Body of pancreas (tissue), 4 donors: ENCODE measurements around the gene MUC20. TPM values are rescaled to one million over a fixed set of nuclear protein-coding genes. Genes with fewer than 3 reads are reported as not detected.
"Not testable (repeated sequence)": the region's sequence is repeated elsewhere in the genome, so short reads cannot be mapped to it uniquely, and the experiment has no call there.

ENCODE experiments used
- ATAC-seq: fragments of 150-250 bp; one replicate; pipeline ENCODE4 v1.9.1; 2016
- DNase-seq, 4 donors: peaks; one replicate each; pipeline ENCODE4 v3.0.0-alpha.2; 2019
- H3K27ac ChIP-seq, 4 donors: fragments of 200-600 bp; sonication (generic); 1 replicate in 3 of 4; 2 replicates in 1 of 4; pipeline versions ENCODE4 v1.5.1 to v1.6.1; 2016 to 2019; ENCODE audit warnings: mild to moderate bottlenecking in 1 of 4, mixed read lengths in 1 of 4, moderate library complexity in 1 of 4
- H3K27me3 ChIP-seq, 2 donors: fragments of 200-600 bp; sonication (generic); one replicate each; pipeline ENCODE4 v1.6.0; 2016; ENCODE audit warnings: mild to moderate bottlenecking in 1 of 2
- H3K36me3 ChIP-seq, 2 donors: fragments of 200-600 bp; sonication (generic); replicated peaks in 1 of 2; 2 replicates each; pipeline ENCODE4 v1.5.1; 2016; ENCODE audit warnings: low read depth in 2 of 2; ENCODE audit not compliant: insufficient read depth in 1 of 2
- H3K4me1 ChIP-seq: fragments of 200-600 bp; sonication (generic); one replicate; pipeline ENCODE4 v1.6.0; 2016
- H3K4me3 ChIP-seq, 2 donors: fragments of 200-600 bp; sonication (generic); 1 replicate in 1 of 2; 2 replicates in 1 of 2; pipeline ENCODE4 v1.5.1; 2016 to 2019
- H3K9me3 ChIP-seq, 3 donors: fragments of 200-600 bp; sonication (generic); 1 replicate in 2 of 3; 2 replicates in 1 of 3; pipeline ENCODE4 v1.5.1; 2016
- CTCF ChIP-seq, 7 experiments: fragments of 450-650 bp in 4 of 7; fragments of 200-600 bp in 3 of 7; sonication (generic) in 3 of 7; IDR thresholded peaks; one replicate each; pipeline ENCODE4 v1.5.1; 2016 to 2019; ENCODE audit warnings: antibody characterized with exemption in 7 of 7
- POLR2A ChIP-seq, 3 donors: fragments of 450-650 bp; IDR thresholded peaks; one replicate each; pipeline ENCODE4 v1.6.1; 2016; ENCODE audit warnings: antibody characterized with exemption in 3 of 3, mild to moderate bottlenecking in 2 of 3
- WGBS, 2 donors: methylation state at CpG; one replicate each; pipeline ENCODE4 v1.1.5; 2017; 5-methylcytosine and 5-hydroxymethylcytosine counted together
- intact Hi-C: fragments of 100-400 bp; cut with DNase I; formaldehyde crosslinking; loops from one replicate; pipeline ENCODE4 v1.15.1; 2023
- total RNA-seq, 2 donors: library from RNA; depleted of rRNA; stranded (reverse); fragments of >200 nt; gene quantifications; one replicate each; pipeline ENCODE4 v1.1.0, GENCODE V29; 2016

Gene MUC20
- total RNA-seq, 2 donors from 2014 or later, result 11.2 to 21.8 TPM

DNA sequence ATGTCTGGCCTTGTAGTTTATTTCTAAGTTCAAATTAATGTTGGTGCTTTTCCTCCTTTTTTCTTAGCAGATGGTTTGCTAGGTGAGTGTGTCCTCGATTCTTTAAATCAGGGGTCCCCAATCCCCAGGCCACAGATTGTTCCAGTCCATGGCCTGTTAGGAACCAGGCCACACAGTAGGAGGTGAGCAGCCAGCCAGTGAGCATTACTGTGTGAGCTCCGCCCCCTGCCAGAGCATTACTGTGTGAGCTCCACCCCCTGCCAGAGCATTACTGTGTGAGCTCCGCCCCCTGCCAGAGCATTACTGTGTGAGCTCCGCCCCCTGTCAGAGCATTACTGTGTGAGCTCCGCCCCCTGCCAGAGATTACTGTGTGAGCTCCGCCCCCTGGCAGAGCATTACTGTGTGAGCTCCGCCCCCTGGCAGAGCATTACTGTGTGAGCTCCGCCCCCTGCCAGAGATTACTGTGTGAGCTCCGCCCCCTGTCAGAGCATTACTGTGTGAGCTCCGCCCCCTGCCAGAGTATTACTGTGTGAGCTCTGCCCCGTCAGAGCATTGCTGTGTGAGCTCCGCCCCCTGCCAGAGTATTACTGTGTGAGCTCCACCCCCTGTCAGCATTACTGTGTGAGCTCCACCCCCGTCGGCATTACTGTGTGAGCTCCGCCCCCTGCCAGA is 34.1 kb upstream of the MUC20 start:
- ATAC-seq, H3K4me3 ChIP-seq, H3K27me3 ChIP-seq, H3K9me3 ChIP-seq, intact Hi-C loops, H3K27ac ChIP-seq, DNase-seq, H3K4me1 ChIP-seq: not testable (repeated sequence)
- H3K36me3 ChIP-seq, result peaks cover 15 to 29% of the 10 kb centered on the region in 2 donors
- 71 to 92% methylated on average over 4 to 9 of the region's 15 CpGs for WGBS, 2 donors

GRCh38 chr3:195687209-195687760 is 33.5 kb upstream of the MUC20 start:
- not testable (repeated sequence) for H3K27ac ChIP-seq, ATAC-seq
- WGBS, 2 donors, result 92% methylated on average over 14 to 15 of the region's 15 CpGs

GRCh38 chr3:195688471-195689183 is 32.2 kb upstream of the MUC20 start:
- peaks cover 12 to 31% of the 10 kb centered on the region in 2 donors for H3K36me3 ChIP-seq
- H3K27me3 ChIP-seq, DNase-seq, H3K9me3 ChIP-seq, H3K4me3 ChIP-seq, intact Hi-C loops, H3K4me1 ChIP-seq, H3K27ac ChIP-seq, ATAC-seq: not testable (repeated sequence)
- WGBS, 2 donors, result 54 to 56% methylated on average over 4 of the region's 14 CpGs

More at GRCh38 chr3:195687209-195687760, 33.5 kb upstream of the MUC20 start:
- peaks cover 15 to 32% of the 10 kb centered on the region in 2 donors for H3K36me3 ChIP-seq
- peak in 2 of 4 donors; percentile 29 to 45 for DNase-seq
- H3K9me3 ChIP-seq, H3K4me3 ChIP-seq, intact Hi-C loops, H3K4me1 ChIP-seq, H3K27me3 ChIP-seq: not testable (repeated sequence)

DNA sequence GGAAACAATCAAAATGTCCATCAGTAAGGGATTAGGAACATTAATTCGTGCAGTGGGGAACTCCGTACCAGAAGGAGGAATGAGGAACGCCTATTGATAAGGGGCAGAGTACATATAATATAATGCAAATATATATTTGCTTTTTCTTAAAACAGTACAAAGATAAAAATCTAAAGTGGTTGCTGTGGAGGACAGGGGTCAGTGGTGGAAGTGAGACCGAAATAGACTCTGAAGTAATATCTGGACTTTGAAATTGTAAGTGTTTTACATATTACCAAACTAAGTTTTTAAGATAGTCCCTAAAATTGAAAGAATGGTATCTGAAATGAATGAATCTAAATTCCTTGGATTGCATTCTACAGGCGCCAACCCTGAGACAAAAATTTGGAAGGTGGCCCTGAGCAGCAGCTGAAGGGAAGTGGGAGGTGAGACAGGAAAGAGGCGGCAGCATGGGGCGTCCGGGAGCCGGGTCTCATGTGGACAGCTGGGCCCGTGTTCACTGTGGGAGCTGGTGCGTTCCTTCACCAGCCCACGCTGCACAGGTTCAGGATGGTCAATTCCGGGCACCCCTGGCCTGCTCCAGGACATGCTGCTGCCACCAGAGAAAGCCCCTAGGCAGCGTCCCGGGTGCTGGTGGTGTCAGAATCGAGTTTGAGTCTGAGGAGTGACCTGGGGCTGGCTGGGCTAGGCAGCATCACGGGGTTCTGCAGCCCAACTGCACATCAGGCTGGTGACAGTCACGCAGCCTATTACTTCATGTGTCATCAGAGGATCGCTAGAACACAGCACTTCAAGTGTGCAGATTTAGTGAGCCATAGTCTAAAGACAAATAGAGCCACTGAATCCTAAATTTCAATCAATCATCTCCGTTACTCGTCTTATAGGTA is 31.4 kb upstream of the MUC20 start:
- WGBS, 2 donors, result 74 to 84% methylated on average over 20 to 21 of the region's 21 CpGs
- H3K27me3 ChIP-seq, ATAC-seq, H3K4me1 ChIP-seq, intact Hi-C loops, H3K9me3 ChIP-seq, H3K27ac ChIP-seq, DNase-seq, H3K4me3 ChIP-seq: not testable (repeated sequence)
- peaks cover 4 to 31% of the 10 kb centered on the region in 2 donors for H3K36me3 ChIP-seq

GRCh38 chr3:195690951-195691350 is 29.8 kb upstream of the MUC20 start:
- no peak overlapping the region for H3K4me3 ChIP-seq
- H3K36me3 ChIP-seq, result peaks cover 4 to 32% of the 10 kb centered on the region in 2 donors
- H3K9me3 ChIP-seq, result no peaks in the 10 kb centered on the region
- WGBS, 2 donors, result 81 to 87% methylated on average over 9 of the region's 9 CpGs
- intact Hi-C loops, result no loop called here
- TF ChIP-seq CTCF (IDR thresholded peaks at IDR 0.05) (no peak), POLR2A (IDR thresholded peaks at IDR 0.05) (no peak)
- DNase-seq (no peak), ATAC-seq (no peak)
- H3K4me1 ChIP-seq, result no peaks in the 10 kb centered on the region
- no peak overlapping the region for H3K27ac ChIP-seq
- no peaks in the 10 kb centered on the region for H3K27me3 ChIP-seq

DNA sequence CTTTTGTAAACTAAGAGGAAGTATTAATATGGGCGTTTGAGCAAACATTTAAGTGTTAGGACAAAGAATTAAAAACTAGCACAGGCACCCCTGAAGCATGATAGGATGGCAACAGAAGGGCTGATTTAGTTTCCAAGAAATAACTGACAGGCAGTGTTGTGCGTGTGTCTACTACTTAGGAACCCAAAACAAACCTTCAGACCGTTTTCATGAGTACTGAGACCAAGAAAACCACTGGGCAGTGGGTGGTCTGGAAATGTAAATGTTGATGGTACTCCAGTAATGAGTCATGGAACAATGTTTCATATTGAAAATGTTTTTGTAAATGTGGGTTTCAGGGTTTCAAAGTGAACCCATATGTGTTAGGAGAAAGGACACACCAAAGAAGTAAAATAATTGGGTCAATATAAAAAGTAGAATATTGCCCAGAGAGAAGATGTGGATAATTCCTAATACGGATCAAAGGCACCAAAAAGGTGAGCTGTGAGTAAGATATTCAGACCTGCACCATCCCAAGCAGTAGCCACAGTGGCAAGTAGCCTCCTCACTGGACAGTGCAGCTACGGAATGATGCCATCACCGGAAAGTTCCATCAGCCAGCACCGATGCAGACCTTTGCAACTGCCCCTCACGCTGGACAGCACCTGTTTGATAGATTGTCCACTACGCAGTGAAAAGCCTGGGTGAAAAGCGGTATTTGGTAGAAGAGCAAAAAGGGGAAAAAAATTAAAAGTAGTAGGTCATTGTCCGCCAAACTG is 29.0 kb upstream of the MUC20 start:
- intact Hi-C loops, H3K27ac ChIP-seq, ATAC-seq, H3K27me3 ChIP-seq, H3K9me3 ChIP-seq, H3K4me3 ChIP-seq, H3K4me1 ChIP-seq, DNase-seq: not testable (repeated sequence)
- peaks cover 0 to 30% of the 10 kb centered on the region in 2 donors for H3K36me3 ChIP-seq
- WGBS, 2 donors, result 92 to 95% methylated on average over 8 to 10 of the region's 11 CpGs
